SH-SY5Y (cell line): Measurements from ENCODE around the gene SIX4.

ENCODE experiments used
- GATA2 ChIP-seq: IDR thresholded peaks from 2 replicates; pipeline ENCODE4 v1.6.1; 2011; ENCODE audit warnings: mild to moderate bottlenecking, low read depth, low read length
- GATA3 ChIP-seq: IDR thresholded peaks from 2 replicates; pipeline ENCODE4 v1.6.1; 2011; ENCODE audit warnings: low read depth, mild to moderate bottlenecking, low read length, moderate library complexity

- TF ChIP-seq GATA2 = no peak
- TF ChIP-seq GATA3 = no peak
Measured at GRCh38 chr14:60661721-60662120, 62.4 kb downstream of the SIX4 start.
